Right forelimb (tissue), 1 donor: ENCODE data around the gene G6PC2.
A peak's percentile ranks its signal among the peaks of the same experiment; 100 is the strongest.
"Not testable (repeated sequence)": the region's sequence is repeated elsewhere in the genome, so short reads cannot be mapped to it uniquely, and the experiment has no call there.

Source experiments
- DNase-seq: peaks from one replicate; pipeline ENCODE4 v3.0.0-alpha.2; 2018

Gene G6PC2

GRCh38 chr2:168907940-168908662, 7.0 kb downstream of the G6PC2 start:
- no peak for DNase-seq

- DNase-seq, result no peak
These were observed 9.2 kb downstream of the G6PC2 start for GRCh38 chr2:168910330-168910729.

- DNase-seq, result no peak
These were observed 11.4 kb downstream of the G6PC2 start for GRCh38 chr2:168912466-168912865.

- peak; percentile 68 for DNase-seq
These were observed 11.8 kb downstream of the G6PC2 start for GRCh38 chr2:168912901-168913369.

- DNase-seq, result no peak
These were observed 12.4 kb downstream of the G6PC2 start for GRCh38 chr2:168913495-168913894.

GRCh38 chr2:168915441-168916330, 14.6 kb downstream of the G6PC2 start:
- DNase-seq, result no peak

- DNase-seq, result no peak
These were observed 15.2 kb downstream of the G6PC2 start for GRCh38 chr2:168916331-168916675.

GRCh38 chr2:168920504-168921157, 19.5 kb downstream of the G6PC2 start:
- no peak for DNase-seq

GRCh38 chr2:168926621-168927386, 25.7 kb downstream of the G6PC2 start:
- no peak for DNase-seq

- no peak for DNase-seq
These were observed 27.2 kb downstream of the G6PC2 start for GRCh38 chr2:168928113-168928831.

- no peak for DNase-seq
These were observed 27.9 kb downstream of the G6PC2 start for GRCh38 chr2:168929031-168929430.

- no peak for DNase-seq
These were observed 29.2 kb downstream of the G6PC2 start for GRCh38 chr2:168930242-168930641.

- not testable (repeated sequence) for DNase-seq
These were observed 31.1 kb downstream of the G6PC2 start for GRCh38 chr2:168932174-168932573.

GRCh38 chr2:168934826-168935225, 33.7 kb downstream of the G6PC2 start:
- DNase-seq, result no peak

- DNase-seq, result no peak
These were observed 34.9 kb downstream of the G6PC2 start for GRCh38 chr2:168935810-168936581.

- DNase-seq, result no peak
These were observed 38.0 kb downstream of the G6PC2 start for GRCh38 chr2:168939061-168939460.

GRCh38 chr2:168939918-168940317, 38.8 kb downstream of the G6PC2 start:
- no peak for DNase-seq

GRCh38 chr2:168941297-168941696, 40.2 kb downstream of the G6PC2 start:
- DNase-seq, result no peak

- no peak for DNase-seq
These were observed 43.0 kb downstream of the G6PC2 start for GRCh38 chr2:168944065-168944464.

GRCh38 chr2:168945508-168945907, 44.4 kb downstream of the G6PC2 start:
- no peak for DNase-seq

- no peak for DNase-seq
These were observed 47.6 kb downstream of the G6PC2 start for GRCh38 chr2:168948621-168949212.
